K562 (cell line): Measurements from ENCODE around the gene POLD1.

Experiments
- MEF2A ChIP-seq: IDR thresholded peaks from 2 replicates; pipeline ENCODE4 v1.6.1; 2011; ENCODE audit warnings: low read depth, mild to moderate bottlenecking, low read length, moderate library complexity; ENCODE audit not compliant: control insufficient read depth
- ZBTB17 ChIP-seq: fragments of 450-650 bp; formaldehyde crosslinking; IDR thresholded peaks from 2 replicates; pipeline ENCODE4 v1.4.0; 2020; ENCODE audit warnings: mild to moderate bottlenecking
- TF ChIP-seq, protein P1 (sequence below), 2 experiments: IDR thresholded peaks; 2 replicates each; pipeline ENCODE4 v1.6.1; 2012; ENCODE audit warnings: improper control_type of control experiment in 2 of 2, low read depth in 2 of 2, low read length in 2 of 2, borderline replicate concordance in 1 of 2

- no peak for TF ChIP-seq MEF2A
- TF ChIP-seq, protein P1, sequence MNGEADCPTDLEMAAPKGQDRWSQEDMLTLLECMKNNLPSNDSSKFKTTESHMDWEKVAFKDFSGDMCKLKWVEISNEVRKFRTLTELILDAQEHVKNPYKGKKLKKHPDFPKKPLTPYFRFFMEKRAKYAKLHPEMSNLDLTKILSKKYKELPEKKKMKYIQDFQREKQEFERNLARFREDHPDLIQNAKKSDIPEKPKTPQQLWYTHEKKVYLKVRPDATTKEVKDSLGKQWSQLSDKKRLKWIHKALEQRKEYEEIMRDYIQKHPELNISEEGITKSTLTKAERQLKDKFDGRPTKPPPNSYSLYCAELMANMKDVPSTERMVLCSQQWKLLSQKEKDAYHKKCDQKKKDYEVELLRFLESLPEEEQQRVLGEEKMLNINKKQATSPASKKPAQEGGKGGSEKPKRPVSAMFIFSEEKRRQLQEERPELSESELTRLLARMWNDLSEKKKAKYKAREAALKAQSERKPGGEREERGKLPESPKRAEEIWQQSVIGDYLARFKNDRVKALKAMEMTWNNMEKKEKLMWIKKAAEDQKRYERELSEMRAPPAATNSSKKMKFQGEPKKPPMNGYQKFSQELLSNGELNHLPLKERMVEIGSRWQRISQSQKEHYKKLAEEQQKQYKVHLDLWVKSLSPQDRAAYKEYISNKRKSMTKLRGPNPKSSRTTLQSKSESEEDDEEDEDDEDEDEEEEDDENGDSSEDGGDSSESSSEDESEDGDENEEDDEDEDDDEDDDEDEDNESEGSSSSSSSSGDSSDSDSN (IDR thresholded peaks at IDR 0.05; ENCODE audit: borderline replicate concordance in 1 of 2, low read depth in 2 of 2, low read length in 2 of 2): no peak
- no peak for TF ChIP-seq ZBTB17 (CRISPR knock-in tag)
Measured at GRCh38 chr19:50410109-50410508, 26.0 kb downstream of the POLD1 start.
